Kidney (tissue), 14 donors: ENCODE results near the gene SLC39A10. TPM values are rescaled to one million over a fixed set of nuclear protein-coding genes. Genes with fewer than 3 reads are reported as not detected.

Experiments
- DNase-seq, 5 donors: peaks; one replicate each; pipeline ENCODE4 v3.0.0-alpha.2; 2013 to 2020
- FAIRE-seq: peaks from 2 replicates; lab custom pipeline; 2012; peaks lifted over from hg19 to GRCh38; lab: Jason Lieb, UNC
- H3K27ac ChIP-seq, 2 donors: one replicate each; pipeline ENCODE4 v1.7.0; 2013; ENCODE audit warnings: low read depth in 2 of 2, low read length in 2 of 2, inconsistent platforms in 1 of 2
- H3K27me3 ChIP-seq: one replicate; pipeline ENCODE4 v1.7.1; 2013; ENCODE audit warnings: low read length, inconsistent platforms; ENCODE audit not compliant: control insufficient read depth, insufficient read depth
- H3K36me3 ChIP-seq, 3 donors: one replicate each; pipeline versions ENCODE4 v1.7.0 to v1.7.1; 2013; ENCODE audit warnings: low read length in 3 of 3, control low read depth in 1 of 3, inconsistent platforms in 1 of 3; ENCODE audit not compliant: insufficient read depth in 3 of 3, control insufficient read depth in 2 of 3
- H3K4me1 ChIP-seq, 3 donors: one replicate each; pipeline versions ENCODE4 v1.7.0 to v1.7.1; 2013; ENCODE audit warnings: low read length in 3 of 3, inconsistent platforms in 1 of 3, low read depth in 1 of 3; ENCODE audit not compliant: control insufficient read depth in 2 of 3, insufficient read depth in 2 of 3
- H3K4me3 ChIP-seq, 3 donors: one replicate each; pipeline versions ENCODE4 v1.7.0 to v1.8.1; 2013; ENCODE audit warnings: low read length in 3 of 3, control low read depth in 1 of 3, inconsistent platforms in 1 of 3
- H3K9ac ChIP-seq, 3 donors: one replicate each; pipeline versions ENCODE4 v1.7.0 to v1.7.1; 2013; ENCODE audit warnings: low read length in 3 of 3, control low read depth in 1 of 3, inconsistent platforms in 1 of 3
- H3K9me3 ChIP-seq, 3 donors: one replicate each; pipeline versions ENCODE4 v1.7.0 to v1.7.1; 2013; ENCODE audit warnings: low read length in 3 of 3, control low read depth in 1 of 3, inconsistent platforms in 1 of 3; ENCODE audit not compliant: control insufficient read depth in 2 of 3, insufficient read depth in 1 of 3
- CTCF ChIP-seq: IDR thresholded peaks from 3 replicates; pipeline ENCODE4 v1.5.1; 2012; ENCODE audit warnings: mild to moderate bottlenecking, moderate library complexity, borderline replicate concordance; ENCODE audit not compliant: insufficient read depth; ENCODE audit errors: extremely low read depth
- intact Hi-C: fragments of 100-400 bp; cut with DNase I; formaldehyde crosslinking; loops from one replicate; pipeline ENCODE4 v1.11.1; 2022
- polyA plus RNA-seq: library from polyadenylated mRNA; stranded (reverse); fragments of 350-450 nt; fragmentation: Illumina TruSeq; extraction: RNeasy Lipid Tissue Mini Kit (QIAGEN cat#74804); gene quantifications from one replicate; pipeline ENCODE4 v1.2.3, GENCODE V29; 2014; ENCODE audit warnings: low read depth, low replicate concordance; ENCODE audit not compliant: insufficient read depth
- total RNA-seq: library from RNA; stranded (reverse); fragmentation: NEBNext Ultra II Directional; extraction: Animal tissue kit (Norgen Biotek cat#: 25700); gene quantifications from one replicate; pipeline ENCODE4 v1.2.1, GENCODE V29; 2021
- donor health status: control.
- donor health status: control.
- donor health status: control.
- donor health status: control.
- donor health status: control.
- donor health status: DM: yes; HTN: yes; CAD: no.
- donor health status: Normal renal cell carcinoma (clear cell type).

The SLC39A10 gene
- total and polyA plus RNA-seq, 2 donors from 2014 or later = 5.4 to 36.7 TPM

DNA sequence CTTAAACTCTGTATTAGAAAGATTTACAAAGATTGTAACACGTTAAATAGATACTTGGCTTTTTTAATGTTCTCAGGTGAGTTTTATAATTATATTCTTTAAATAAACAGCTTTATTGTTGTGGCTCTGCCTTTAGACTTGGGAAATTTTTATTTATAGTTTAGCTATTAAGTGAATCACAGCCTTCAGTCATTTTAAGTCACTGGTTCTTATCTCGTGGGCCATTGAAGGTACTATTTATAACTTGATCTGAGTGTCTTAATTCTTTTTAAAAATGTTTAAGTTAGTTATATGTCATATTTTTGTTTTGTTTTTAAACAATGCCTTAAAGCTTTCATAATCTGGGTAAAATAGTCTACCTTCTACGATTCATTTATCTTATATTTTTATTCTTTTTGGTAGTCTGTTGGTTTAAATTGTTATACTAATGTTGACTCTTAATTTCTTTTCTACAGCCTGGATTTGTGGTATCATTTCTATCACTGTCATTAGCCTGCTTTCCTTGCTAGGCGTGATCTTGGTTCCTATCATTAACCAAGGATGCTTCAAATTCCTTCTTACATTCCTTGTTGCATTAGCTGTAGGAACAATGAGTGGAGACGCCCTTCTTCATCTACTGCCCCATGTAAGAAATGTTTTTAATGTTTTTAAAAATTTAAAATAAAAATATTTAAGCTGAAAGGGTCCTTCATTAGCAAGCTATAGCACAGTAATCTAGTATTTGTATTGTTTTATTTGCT lies 49.3 kb downstream of the SLC39A10 start:
- Histone ChIP-seq H3K27me3 (no peaks in the 10 kb centered on the region), H3K9ac (no peak overlapping the region), H3K27ac (no peak overlapping the region), H3K36me3 (peaks cover 0 to 2% (median 0%) of the 10 kb centered on the region in 3 donors), H3K4me3 (no peak overlapping the region), H3K9me3 (no peaks in the 10 kb centered on the region), H3K4me1 (peaks cover 0 to 5% (median 0%) of the 10 kb centered on the region in 3 donors)
- DNase-seq (no peak), FAIRE-seq (no peak)
- TF ChIP-seq CTCF = no peak
- intact Hi-C loops = no loop called here

DNA sequence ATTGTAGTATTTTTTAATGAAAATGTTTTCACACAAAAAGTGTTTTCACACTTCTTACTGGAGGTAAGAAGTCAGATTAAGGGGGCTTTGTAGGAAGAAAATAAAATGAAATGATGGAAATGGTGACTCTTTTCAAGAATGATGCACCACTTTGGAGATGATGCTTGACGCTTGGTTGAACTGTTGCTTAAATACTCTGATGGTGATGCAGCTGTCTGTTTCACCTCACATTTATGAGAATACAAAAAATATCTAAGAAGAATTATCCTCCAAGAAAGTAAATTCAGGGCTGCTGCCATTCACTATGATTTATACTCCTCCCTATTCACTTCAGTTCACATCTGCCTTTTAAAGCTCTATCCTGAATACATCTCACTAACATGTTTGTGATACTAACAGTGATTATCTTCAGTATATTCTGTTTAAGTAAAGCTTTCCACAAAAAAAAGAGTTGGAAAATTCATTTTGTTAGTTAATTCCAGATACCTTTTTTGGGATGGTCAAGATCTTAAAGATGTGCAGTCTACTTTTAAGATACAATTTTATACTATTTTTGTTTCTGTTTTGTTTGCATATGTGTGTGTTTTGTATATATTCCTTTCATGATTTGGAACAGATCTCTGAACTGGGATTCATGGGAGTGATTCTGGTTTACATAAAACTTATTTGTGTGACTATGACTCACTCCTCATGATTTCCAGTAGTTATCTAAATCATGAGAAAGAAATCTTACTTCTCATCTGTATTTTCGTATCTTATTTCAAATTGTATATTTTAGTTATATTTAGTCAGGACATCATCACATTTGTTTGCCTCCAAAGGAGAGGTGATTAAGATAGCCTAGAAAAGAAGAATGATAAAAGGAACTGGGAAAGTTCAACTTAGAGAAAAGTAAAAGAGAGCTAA lies 53.1 kb downstream of the SLC39A10 start:
- Histone ChIP-seq H3K27me3 (no peaks in the 10 kb centered on the region), H3K27ac (no peak overlapping the region), H3K9me3 (no peaks in the 10 kb centered on the region), H3K4me1 (peaks cover 0 to 5% (median 0%) of the 10 kb centered on the region in 3 donors), H3K9ac (no peak overlapping the region), H3K4me3 (no peak overlapping the region), H3K36me3 (peaks cover 0 to 2% (median 0%) of the 10 kb centered on the region in 3 donors)
- no peak for TF ChIP-seq CTCF
- no peak for FAIRE-seq
- intact Hi-C loops = no loop called here
- DNase-seq = no peak

DNA sequence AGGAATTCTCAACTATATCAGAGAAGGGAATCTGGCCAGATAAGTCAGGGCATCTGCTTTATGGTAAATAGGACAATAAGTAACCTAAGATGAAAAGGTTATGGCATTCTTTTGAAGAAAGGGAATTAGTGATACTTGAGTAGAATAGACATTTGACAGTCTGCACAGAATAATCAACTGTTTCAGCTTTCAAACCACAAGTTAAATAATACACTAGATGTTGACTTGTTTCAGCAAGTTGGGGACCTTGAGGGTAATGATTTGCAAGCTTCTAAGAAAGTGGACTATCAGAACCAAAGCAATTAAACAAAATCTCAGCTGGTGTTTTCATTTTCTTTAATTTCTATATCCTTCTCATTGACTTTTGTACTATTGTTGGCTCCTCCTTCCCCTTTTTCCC lies 54.5 kb downstream of the SLC39A10 start:
- peaks cover 0 to 2% (median under 1%) of the 10 kb centered on the region in 3 donors for H3K36me3 ChIP-seq
- no peak overlapping the region for H3K9ac ChIP-seq
- no peak for TF ChIP-seq CTCF
- FAIRE-seq (no peak), DNase-seq (no peak)
- intact Hi-C loops = no loop called here
- no peaks in the 10 kb centered on the region for H3K9me3 ChIP-seq
- peaks cover 0 to 5% (median 0%) of the 10 kb centered on the region in 3 donors for H3K4me1 ChIP-seq
- H3K27ac ChIP-seq = no peak overlapping the region
- no peak overlapping the region for H3K4me3 ChIP-seq
- no peaks in the 10 kb centered on the region for H3K27me3 ChIP-seq
